ENCODE data around the gene WRAP53. TPM values are rescaled to one million over a fixed set of nuclear protein-coding genes. Genes with fewer than 3 reads are reported as not detected.

Gene WRAP53
- total RNA-seq, 3 donors from 2014 or later = 5.1 to 9.9 (median 5.8) TPM

DNA sequence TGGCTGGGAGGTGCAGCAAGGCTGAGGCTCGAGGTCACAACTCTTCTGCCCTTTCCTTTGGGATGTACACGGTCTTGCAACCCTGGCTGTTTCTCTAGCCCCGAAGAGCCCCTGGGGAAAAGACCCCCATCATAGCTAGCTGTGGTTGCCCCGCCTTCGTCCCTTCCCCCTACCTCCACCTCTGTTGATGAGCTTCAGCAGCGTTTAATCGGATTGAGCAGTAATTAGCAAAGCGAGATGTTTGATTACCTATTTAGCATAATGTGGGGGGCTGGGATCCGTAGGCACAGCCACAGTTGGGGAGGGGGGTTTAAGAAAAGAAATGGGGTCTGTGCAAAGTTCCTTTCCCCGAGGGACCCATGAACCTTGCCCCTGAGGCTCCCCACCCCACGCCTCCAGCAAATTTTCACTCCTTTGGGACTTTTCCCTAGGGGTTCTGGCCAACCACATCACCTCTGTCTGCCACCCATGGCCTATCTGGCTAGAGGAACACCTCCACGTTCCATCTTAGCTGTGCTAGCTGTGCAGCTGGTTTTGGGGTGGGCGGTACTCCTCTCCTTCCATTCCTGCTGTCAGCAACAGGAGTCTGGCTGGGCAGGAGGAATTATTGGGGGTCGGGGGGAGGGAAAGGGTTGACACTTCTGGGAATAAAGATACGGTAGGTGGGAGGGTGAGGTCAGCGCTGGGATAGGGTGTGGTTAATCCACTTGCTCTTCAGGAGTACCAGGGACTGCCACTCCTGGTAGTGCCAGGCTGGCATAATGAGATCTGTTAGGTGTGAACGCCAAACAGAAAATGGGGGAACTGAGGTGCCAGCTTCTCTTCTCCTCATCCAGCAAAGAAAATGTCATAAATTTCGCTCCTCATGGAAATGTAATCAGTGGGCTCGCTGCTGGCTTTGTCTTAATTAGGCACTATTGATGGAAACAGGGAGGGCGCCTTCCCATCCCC lies 27.9 kb downstream of the WRAP53 start:
- DNase-seq = no peak
- Histone ChIP-seq H3K4me1 (ENCODE audit: low read depth) (peaks cover 14% of the 10 kb centered on the region), H3K9me3 (no peaks in the 10 kb centered on the region), H3K4me3 (no peak overlapping the region), H3K36me3 (ENCODE audit: low read depth) (no peaks in the 10 kb centered on the region)
- ATAC-seq = no peak
- TF ChIP-seq, protein P1, sequence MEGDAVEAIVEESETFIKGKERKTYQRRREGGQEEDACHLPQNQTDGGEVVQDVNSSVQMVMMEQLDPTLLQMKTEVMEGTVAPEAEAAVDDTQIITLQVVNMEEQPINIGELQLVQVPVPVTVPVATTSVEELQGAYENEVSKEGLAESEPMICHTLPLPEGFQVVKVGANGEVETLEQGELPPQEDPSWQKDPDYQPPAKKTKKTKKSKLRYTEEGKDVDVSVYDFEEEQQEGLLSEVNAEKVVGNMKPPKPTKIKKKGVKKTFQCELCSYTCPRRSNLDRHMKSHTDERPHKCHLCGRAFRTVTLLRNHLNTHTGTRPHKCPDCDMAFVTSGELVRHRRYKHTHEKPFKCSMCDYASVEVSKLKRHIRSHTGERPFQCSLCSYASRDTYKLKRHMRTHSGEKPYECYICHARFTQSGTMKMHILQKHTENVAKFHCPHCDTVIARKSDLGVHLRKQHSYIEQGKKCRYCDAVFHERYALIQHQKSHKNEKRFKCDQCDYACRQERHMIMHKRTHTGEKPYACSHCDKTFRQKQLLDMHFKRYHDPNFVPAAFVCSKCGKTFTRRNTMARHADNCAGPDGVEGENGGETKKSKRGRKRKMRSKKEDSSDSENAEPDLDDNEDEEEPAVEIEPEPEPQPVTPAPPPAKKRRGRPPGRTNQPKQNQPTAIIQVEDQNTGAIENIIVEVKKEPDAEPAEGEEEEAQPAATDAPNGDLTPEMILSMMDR (IDR thresholded peaks at IDR 0.05) = no peak
- intact Hi-C loops (cut with DNase I, micrococcal nuclease) = no loop called here

DNA sequence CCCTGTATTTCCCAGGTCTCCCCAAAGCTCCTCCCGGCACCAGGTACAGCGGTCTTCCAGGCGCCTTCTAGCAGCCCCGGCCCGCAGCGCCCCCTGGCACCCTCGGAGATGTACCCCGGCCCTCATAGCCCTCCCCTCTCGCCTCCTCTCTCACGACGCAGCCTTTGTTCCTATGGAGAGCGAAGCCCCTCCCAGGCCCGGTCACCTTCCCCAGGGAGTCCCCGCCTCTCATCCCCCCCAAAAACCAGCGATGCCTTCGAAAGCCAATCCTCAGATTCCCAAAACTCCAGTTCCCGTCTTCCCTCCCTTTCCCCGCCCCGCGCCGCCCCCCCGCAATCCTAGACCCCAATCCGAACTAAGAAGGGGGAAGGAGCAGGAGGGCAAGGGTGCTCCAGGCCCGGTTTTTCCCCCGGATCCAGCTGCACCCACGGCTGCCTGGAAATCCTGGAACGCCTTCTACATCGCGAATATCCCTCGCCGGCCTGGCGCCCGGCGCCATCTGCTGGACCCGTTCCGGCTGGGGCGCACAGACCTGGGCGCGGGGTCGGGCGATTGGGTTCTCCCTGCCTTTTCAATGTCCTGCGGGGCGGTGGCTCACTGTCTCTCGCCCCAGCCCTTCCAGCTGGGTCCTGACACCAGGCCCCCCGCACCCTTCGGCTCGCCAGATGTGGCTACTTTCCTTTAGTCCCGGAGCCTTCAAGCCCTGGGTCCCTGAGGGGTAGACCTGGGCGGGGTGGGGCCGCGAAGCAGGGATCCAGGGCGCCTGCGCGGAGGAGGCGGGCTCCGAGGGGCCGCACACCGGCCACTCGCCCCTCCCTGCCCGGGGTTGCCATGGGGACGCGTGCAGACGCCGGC lies 28.9 kb downstream of the WRAP53 start, which contains the start of gene DNAH2:
TSS of gene DNAH2 (plus strand) at position 844 of the 855 bp plus-strand sequence. CDS start 1,991 bp downstream, outside the sequence.
- TF ChIP-seq, protein P1 (IDR thresholded peaks at IDR 0.05) = peak; percentile 17
- Histone ChIP-seq H3K4me3 (peak within 1 kb of the TSS; percentile 7), H3K9me3 (no peaks in the 10 kb centered on the region), H3K4me1 (ENCODE audit: low read depth) (peaks cover 14% of the 10 kb centered on the region), H3K36me3 (ENCODE audit: low read depth) (no peaks in the 10 kb centered on the region)
- intact Hi-C loops (cut with DNase I, micrococcal nuclease) = no loop called here
- DNase-seq (peak; percentile 70 to 79 (median 74)), ATAC-seq (peak; percentile 89)

DNA sequence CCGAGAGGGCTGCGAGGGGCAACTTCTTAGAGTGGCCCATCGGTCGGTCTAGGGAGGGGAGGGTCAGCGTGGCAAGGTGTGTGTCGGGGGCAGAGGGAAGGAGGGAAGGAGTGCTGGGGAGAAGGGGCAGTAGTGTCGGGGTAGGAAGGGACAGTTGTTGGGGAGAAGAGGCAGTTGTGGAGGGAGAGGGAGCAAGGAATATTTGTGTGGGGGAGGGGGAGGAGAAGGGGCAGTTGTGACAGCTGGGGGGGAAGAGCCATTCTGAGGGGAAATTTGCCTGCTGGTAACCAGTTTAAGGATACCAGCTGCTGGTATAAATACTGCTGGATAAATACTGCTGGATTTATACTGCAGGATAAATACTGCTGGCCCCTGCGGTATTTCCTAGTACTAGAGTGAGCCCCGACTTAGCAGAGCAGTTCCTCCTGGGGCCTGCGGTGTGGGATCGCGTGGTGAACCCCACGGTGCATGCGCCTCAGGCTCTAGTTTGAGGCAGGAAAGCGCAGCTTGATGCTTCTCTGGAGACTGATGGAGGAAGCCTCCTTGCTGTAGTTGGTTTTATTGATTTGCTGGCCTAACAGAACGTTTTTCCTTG lies 29.6 kb downstream of the WRAP53 start:
- ATAC-seq = peak; percentile 23
- intact Hi-C loops (cut with DNase I, micrococcal nuclease) = no loop called here

DNA sequence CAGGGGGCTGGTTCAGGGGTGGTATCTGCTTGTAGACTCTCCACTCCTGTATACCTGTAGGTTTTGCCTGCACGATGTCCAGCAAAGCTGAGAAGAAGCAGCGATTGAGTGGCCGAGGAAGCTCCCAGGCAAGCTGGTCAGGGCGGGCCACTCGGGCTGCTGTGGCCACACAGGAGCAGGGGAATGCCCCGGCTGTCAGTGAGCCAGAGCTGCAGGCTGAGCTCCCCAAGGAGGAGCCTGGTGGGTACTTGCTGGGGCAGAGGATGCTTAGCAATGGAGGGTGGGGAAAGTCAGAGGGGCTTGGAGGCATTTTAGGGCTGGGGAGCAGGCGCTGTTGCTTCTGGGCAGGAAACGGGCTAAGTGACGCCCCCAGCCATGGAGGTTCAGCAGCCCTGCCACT lies 31.4 kb downstream of the WRAP53 start:
- intact Hi-C loops (cut with DNase I, micrococcal nuclease) = no loop called here
- TF ChIP-seq, protein P1 (IDR thresholded peaks at IDR 0.05) = no peak
- no peaks in the 10 kb centered on the region for H3K9me3 ChIP-seq
- no peaks in the 10 kb centered on the region for H3K36me3 ChIP-seq (ENCODE audit: low read depth)
- no peak overlapping the region for H3K4me3 ChIP-seq
- DNase-seq (no peak), ATAC-seq (no peak)
- H3K4me1 ChIP-seq (ENCODE audit: low read depth) = peaks cover 14% of the 10 kb centered on the region

More for the DNA sequence above, 29.6 kb downstream of the WRAP53 start:
- DNase-seq = peak in 1 of 3 donors; percentile 35
- TF ChIP-seq, protein P1 (IDR thresholded peaks at IDR 0.05) = no peak
- Histone ChIP-seq H3K4me1 (ENCODE audit: low read depth) (peaks cover 14% of the 10 kb centered on the region), H3K36me3 (ENCODE audit: low read depth) (no peaks in the 10 kb centered on the region), H3K4me3 (no peak overlapping the region), H3K9me3 (no peaks in the 10 kb centered on the region)

DNA sequence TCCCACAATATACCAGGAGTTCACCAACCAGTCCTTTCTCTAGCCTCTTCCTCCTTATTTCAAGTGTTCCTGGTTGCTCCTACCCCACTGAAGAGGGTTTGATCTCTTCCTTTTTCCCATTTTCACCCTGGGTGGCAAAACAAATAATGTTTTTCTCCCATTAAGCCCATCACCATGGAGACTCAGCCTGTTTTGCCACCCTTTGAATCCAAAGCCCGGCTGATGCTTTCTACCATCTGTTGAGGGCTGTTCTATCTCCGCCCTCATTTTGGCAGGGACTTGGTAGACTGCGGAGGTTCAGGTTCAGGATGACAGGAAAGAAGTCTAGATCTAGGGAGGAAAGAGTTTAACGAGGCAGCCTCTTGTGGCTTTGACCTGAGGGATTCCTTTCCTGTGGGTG lies 31.8 kb downstream of the WRAP53 start:
- Histone ChIP-seq H3K36me3 (ENCODE audit: low read depth) (no peaks in the 10 kb centered on the region), H3K9me3 (no peaks in the 10 kb centered on the region), H3K4me3 (no peak overlapping the region), H3K4me1 (ENCODE audit: low read depth) (peaks cover 14% of the 10 kb centered on the region)
- no peak for DNase-seq
- no peak for ATAC-seq
- intact Hi-C loops (cut with DNase I, micrococcal nuclease) = no loop called here
- TF ChIP-seq, protein P1 (IDR thresholded peaks at IDR 0.05) = no peak

Measured in mucosa of descending colon (tissue), 3 donors.